Keratinocyte (primary cell): ENCODE results near the gene CACNA2D2. TPM values are rescaled to one million over a fixed set of nuclear protein-coding genes. Genes with fewer than 3 reads are reported as not detected.

Experiments used
- DNase-seq: peaks from one replicate; pipeline ENCODE4 v3.0.0-alpha.2; 2011; ENCODE audit warnings: low read depth, missing footprints, low spot score
- FAIRE-seq: peaks from 2 replicates; lab custom pipeline; 2011; peaks lifted over from hg19 to GRCh38; lab: Jason Lieb, UNC
- H2AFZ ChIP-seq: 2 replicates; pipeline ENCODE4 v1.6.0; 2012; ENCODE audit warnings: low read length, control low read depth, inconsistent platforms; ENCODE audit not compliant: control insufficient read depth
- H3K27ac ChIP-seq: 2 replicates; pipeline ENCODE4 v1.5.1; 2011; ENCODE audit warnings: low read length; ENCODE audit not compliant: control insufficient read depth, insufficient read depth
- H3K27me3 ChIP-seq: 3 replicates; pipeline ENCODE4 v1.6.0; 2011; ENCODE audit warnings: low read length; ENCODE audit not compliant: control insufficient read depth, insufficient read depth; ENCODE audit errors: extremely low read depth
- H3K36me3 ChIP-seq, 2 experiments: 2 replicates in 1 of 2; 3 replicates in 1 of 2; pipeline ENCODE4 v1.5.1; 2011; ENCODE audit warnings: low read length in 2 of 2, mild to moderate bottlenecking in 1 of 2; ENCODE audit not compliant: control insufficient read depth in 2 of 2, insufficient read depth in 2 of 2; ENCODE audit errors: extremely low read depth in 1 of 2
- H3K4me1 ChIP-seq: 3 replicates; pipeline ENCODE4 v1.5.1; 2011; ENCODE audit warnings: low read length; ENCODE audit not compliant: control insufficient read depth, insufficient read depth; ENCODE audit errors: extremely low read depth
- H3K4me2 ChIP-seq: 3 replicates; pipeline ENCODE4 v1.6.0; 2011; ENCODE audit warnings: low read depth, low read length; ENCODE audit not compliant: control insufficient read depth, insufficient read depth; ENCODE audit errors: extremely low read depth
- H3K4me3 ChIP-seq, 3 experiments: fragments of 200-600 bp in 1 of 3; sonication (generic) in 1 of 3; 2 replicates in 2 of 3; 3 replicates in 1 of 3; pipeline ENCODE4 v1.5.1; 2011 to 2016; ENCODE audit warnings: low read length in 3 of 3, mild to moderate bottlenecking in 3 of 3, control low read depth in 2 of 3, inconsistent platforms in 1 of 3, low read depth in 1 of 3, mixed read lengths in 1 of 3, mixed run types in 1 of 3, moderate library complexity in 1 of 3; ENCODE audit not compliant: control insufficient read depth in 2 of 3, insufficient read depth in 2 of 3; ENCODE audit errors: extremely low read depth in 1 of 3
- H3K79me2 ChIP-seq: 2 replicates; pipeline ENCODE4 v1.6.0; 2012; ENCODE audit warnings: low read length; ENCODE audit not compliant: control insufficient read depth, insufficient read depth
- H3K9ac ChIP-seq: 3 replicates; pipeline ENCODE4 v1.6.0; 2011; ENCODE audit warnings: low read length; ENCODE audit not compliant: control insufficient read depth, insufficient read depth; ENCODE audit errors: extremely low read depth
- H3K9me1 ChIP-seq: 3 replicates; pipeline ENCODE4 v1.6.0; 2011; ENCODE audit warnings: low read length; ENCODE audit not compliant: control insufficient read depth, insufficient read depth; ENCODE audit errors: extremely low read depth
- H3K9me3 ChIP-seq: 2 replicates; pipeline ENCODE4 v1.5.1; 2012; ENCODE audit warnings: low read depth, low read length; ENCODE audit not compliant: control insufficient read depth
- H4K20me1 ChIP-seq: 3 replicates; pipeline ENCODE4 v1.6.0; 2011; ENCODE audit warnings: low read length; ENCODE audit not compliant: control insufficient read depth, insufficient read depth; ENCODE audit errors: extremely low read depth
- EZH2 ChIP-seq: IDR thresholded peaks from one replicate; pipeline ENCODE4 v1.6.1; 2012; ENCODE audit warnings: inconsistent platforms, mild to moderate bottlenecking, low read length, moderate library complexity
- dilution Hi-C: fragments of 300-500 bp; cut with MboI; formaldehyde crosslinking; loops from one replicate; pipeline ENCODE4 v1.7.0; 2020; ENCODE audit warnings: low sequenced_read_pairs; ENCODE audit not compliant: extremely low pct_ligation_motif_present
- polyA plus RNA-seq, 5 experiments: library from polyadenylated mRNA; depleted of rRNA in 3 of 5; stranded (reverse) in 3 of 5; stranded (forward) in 1 of 5; unstranded in 1 of 5; fragments of >200 nt; gene quantifications; 1 replicate in 1 of 5; 2 replicates in 3 of 5; 3 replicates in 1 of 5; pipeline versions ENCODE4 v1.2.1 to v1.2.3, GENCODE V29; 2011 to 2012; ENCODE audit warnings: missing spikeins in 2 of 5, low read depth in 1 of 5, low replicate concordance in 1 of 5
- TF ChIP-seq, protein P1 (sequence below), 3 experiments: IDR thresholded peaks in 1 of 3; conservative IDR thresholded peaks in 1 of 3; optimal IDR thresholded peaks in 1 of 3; 2 replicates in 2 of 3; 3 replicates in 1 of 3; pipeline versions ENCODE3 to v1.5.1; 2011; ENCODE audit warnings: low read length in 3 of 3, mild to moderate bottlenecking in 3 of 3, moderate library complexity in 2 of 3, control low read depth in 1 of 3, inconsistent platforms in 1 of 3; ENCODE audit not compliant: insufficient read depth in 2 of 3; ENCODE audit errors: extremely low read depth in 1 of 3

The CACNA2D2 gene
- polyA plus RNA-seq, 1 donor (not counting 4 experiments of a cell fraction or from before 2014, with no cell fraction given): 0.04 TPM

DNA sequence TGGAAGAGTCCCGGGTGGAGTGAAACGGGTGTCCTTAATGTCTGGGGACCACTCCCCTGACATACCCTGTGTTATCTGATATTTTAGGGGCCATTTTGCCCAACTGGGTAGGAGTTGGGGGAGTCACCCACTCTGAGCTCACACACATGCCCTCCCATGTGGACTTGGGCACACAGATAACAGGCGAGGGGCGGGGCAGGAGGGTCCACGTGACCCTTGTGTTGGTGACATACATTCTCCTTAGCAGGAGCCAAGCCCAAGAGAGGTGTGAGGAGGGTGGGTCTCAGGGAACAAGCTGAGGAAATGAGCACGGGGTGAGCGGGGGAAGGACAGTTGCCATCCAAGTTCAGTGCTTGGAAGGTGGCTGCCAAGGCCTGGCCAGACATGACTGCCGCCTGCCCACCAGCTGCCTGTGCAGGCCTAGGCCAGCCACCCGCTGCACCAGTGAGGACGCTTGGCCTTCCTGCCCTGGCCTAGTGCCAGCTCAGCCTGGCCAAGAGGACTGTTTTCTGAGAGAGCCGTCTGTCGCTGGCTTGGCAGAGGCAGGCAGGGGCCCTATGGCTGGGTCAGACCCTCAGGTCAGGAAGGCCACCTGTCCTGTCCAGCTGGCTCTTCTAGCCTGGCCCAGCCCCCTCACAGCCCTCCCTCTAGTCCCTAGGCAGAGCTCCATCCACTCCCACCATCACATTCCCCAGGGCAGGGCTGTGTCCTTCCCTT is 112.8 kb downstream of the CACNA2D2 start:
- Histone ChIP-seq H4K20me1 (peaks cover 2% of the 10 kb centered on the region), H3K9me1 (no peaks in the 10 kb centered on the region), H3K4me2 (no peak overlapping the region), H3K36me3 (no peaks in the 10 kb centered on the region), H2AFZ (no peak overlapping the region), H3K4me1 (peaks cover 6% of the 10 kb centered on the region), H3K27ac (no peak overlapping the region), H3K79me2 (no peaks in the 10 kb centered on the region), H3K9me3 (no peaks in the 10 kb centered on the region), H3K9ac (no peak overlapping the region), H3K27me3 (peaks cover 59% of the 10 kb centered on the region), H3K4me3 (no peak overlapping the region)
- DNase-seq (no peak), FAIRE-seq (peak; percentile 57)
- dilution Hi-C loops: no loop called here
- no peak for TF ChIP-seq EZH2
- TF ChIP-seq, protein P1, sequence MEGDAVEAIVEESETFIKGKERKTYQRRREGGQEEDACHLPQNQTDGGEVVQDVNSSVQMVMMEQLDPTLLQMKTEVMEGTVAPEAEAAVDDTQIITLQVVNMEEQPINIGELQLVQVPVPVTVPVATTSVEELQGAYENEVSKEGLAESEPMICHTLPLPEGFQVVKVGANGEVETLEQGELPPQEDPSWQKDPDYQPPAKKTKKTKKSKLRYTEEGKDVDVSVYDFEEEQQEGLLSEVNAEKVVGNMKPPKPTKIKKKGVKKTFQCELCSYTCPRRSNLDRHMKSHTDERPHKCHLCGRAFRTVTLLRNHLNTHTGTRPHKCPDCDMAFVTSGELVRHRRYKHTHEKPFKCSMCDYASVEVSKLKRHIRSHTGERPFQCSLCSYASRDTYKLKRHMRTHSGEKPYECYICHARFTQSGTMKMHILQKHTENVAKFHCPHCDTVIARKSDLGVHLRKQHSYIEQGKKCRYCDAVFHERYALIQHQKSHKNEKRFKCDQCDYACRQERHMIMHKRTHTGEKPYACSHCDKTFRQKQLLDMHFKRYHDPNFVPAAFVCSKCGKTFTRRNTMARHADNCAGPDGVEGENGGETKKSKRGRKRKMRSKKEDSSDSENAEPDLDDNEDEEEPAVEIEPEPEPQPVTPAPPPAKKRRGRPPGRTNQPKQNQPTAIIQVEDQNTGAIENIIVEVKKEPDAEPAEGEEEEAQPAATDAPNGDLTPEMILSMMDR (optimal IDR thresholded peaks at IDR 0.05 in 1 of 3, IDR thresholded peaks at IDR 0.05 in 1 of 3, conservative IDR thresholded peaks at IDR 0.05 in 1 of 3; ENCODE audit: extremely low read depth in 1 of 3, insufficient read depth in 2 of 3, low read length in 3 of 3): no peak

DNA sequence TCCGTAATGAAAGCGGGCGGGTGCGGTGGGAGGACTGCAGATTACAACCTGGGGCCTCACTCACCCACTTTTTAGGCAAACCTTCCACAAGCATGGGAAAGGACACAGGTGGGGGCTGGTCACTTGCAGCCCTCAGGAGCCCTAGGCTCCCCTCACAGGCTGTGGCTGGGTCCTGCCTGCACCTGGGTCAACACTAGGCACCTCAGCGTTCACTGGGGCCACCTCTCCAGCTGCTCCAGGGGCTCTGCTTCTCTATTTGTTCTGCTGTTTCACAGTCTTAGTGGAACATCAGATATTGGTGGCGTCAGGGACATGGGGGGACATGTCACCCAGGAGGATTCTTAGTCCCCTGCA is 114.0 kb downstream of the CACNA2D2 start:
- peaks cover 2% of the 10 kb centered on the region for H4K20me1 ChIP-seq
- no peak overlapping the region for H3K9ac ChIP-seq
- H3K9me1 ChIP-seq: no peaks in the 10 kb centered on the region
- FAIRE-seq (no peak), DNase-seq (no peak)
- no peak overlapping the region for H3K4me3 ChIP-seq
- no peak for TF ChIP-seq EZH2
- TF ChIP-seq, protein P1 (optimal IDR thresholded peaks at IDR 0.05 in 1 of 3, IDR thresholded peaks at IDR 0.05 in 1 of 3, conservative IDR thresholded peaks at IDR 0.05 in 1 of 3; ENCODE audit: extremely low read depth in 1 of 3, insufficient read depth in 2 of 3, low read length in 3 of 3): no peak
- no peak overlapping the region for H2AFZ ChIP-seq
- no peaks in the 10 kb centered on the region for H3K9me3 ChIP-seq
- dilution Hi-C loops: no loop called here
- peaks cover 54% of the 10 kb centered on the region for H3K27me3 ChIP-seq
- H3K36me3 ChIP-seq: no peaks in the 10 kb centered on the region
- H3K79me2 ChIP-seq: no peaks in the 10 kb centered on the region
- H3K4me1 ChIP-seq: peaks cover 6% of the 10 kb centered on the region
- no peak overlapping the region for H3K4me2 ChIP-seq
- H3K27ac ChIP-seq: no peak overlapping the region
